Hypothalamus (tissue), 51 donors: ENCODE results near the gene ADAMTSL2.

Experiments
- DNase-seq, 51 donors: peaks; one replicate each; lab custom pipeline; 2025; lab: John Stamatoyannopoulos, UW

ADAMTSL2 gene

GRCh38 chr9:133571896-133572595 is 37.5 kb downstream of the ADAMTSL2 start:
- DNase-seq, result no peak

GRCh38 chr9:133572821-133573361 is 38.4 kb downstream of the ADAMTSL2 start:
- peak in 48 of 51 donors; percentile 14 to 90 (median 68) for DNase-seq

DNA sequence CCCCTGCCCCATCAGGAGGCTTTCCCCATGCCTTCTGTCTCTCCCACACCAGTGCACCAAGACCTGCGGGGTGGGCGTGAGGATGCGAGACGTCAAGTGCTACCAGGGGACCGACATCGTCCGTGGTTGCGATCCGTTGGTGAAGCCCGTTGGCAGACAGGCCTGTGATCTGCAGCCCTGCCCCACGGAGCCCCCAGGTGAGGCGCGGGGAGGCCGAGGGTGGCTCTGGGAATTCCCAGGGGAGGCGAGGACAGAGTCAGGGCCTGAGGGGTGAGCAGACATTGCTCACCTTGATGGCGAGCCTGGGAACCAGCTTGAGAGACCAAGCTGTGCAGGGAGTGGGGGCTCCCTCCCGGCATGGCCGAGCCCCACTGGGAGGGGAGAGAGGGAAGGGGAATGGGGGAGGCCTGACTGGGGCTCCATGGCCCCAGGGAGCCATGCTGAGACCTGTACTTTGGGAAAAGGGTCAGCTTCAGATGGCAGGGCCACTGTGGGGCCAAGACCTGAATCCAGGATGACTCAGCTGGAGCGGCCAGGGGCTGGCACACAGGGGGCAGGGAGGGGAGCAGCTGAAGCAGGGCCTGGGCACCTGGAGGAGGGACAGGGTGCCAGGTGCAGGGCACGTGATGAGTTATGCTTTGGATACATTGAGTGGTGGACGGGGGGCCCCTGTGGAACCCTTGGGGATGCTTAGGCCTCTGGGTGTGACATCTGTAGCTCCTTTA is 39.4 kb downstream of the ADAMTSL2 start:
- DNase-seq, result no peak

GRCh38 chr9:133574771-133575170 is 40.3 kb downstream of the ADAMTSL2 start:
- DNase-seq, result no peak

- no peak for DNase-seq
Observed at GRCh38 chr9:133575186-133576030, 40.9 kb downstream of the ADAMTSL2 start.

GRCh38 chr9:133576031-133576874 is 41.7 kb downstream of the ADAMTSL2 start:
- DNase-seq, result no peak

DNA sequence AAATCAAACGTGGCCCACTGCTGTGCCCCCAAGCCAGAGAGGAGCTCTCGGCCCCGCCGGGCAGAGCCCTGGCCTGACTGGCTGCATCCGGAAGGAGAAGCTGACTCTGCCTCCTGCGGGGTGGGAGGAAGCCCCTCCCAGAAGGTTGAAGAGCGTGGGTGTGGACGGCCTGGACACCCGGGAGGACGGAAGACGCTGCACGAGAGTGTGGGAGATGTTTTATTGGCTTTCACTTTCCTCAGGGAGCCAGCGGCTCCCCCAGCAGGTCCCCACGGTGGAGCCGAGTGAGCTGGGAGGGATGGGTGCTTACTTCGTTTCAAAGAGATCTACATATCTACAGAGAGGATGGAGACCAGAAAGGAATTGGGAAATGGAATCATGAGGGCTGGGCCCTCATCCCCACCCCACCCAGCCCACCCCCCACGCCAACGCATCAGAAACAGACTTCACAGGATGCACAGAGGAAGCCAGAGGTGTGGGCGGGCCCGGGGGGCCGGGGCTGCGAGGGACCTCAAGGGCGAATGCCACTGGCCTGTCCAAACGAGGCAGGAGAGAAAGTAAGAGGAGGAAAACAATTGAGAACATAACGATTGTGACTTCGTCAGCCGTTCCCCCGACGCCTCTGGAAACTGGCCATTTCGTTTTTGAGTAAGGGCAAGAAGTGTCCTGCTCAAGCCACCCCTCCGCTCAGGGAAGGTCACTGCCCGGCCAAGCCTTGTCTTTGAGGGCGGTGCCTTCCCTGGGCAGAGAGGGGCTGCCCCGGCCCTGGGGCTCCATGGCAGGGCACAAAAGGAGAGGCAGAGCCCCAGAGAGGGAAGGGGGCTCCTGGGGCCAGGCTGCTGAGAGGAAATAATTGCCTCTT is 42.6 kb downstream of the ADAMTSL2 start:
- no peak for DNase-seq

GRCh38 chr9:133577737-133578112 is 43.2 kb downstream of the ADAMTSL2 start:
- DNase-seq, result no peak

- no peak for DNase-seq
Observed at GRCh38 chr9:133578524-133579441, 44.3 kb downstream of the ADAMTSL2 start.

- DNase-seq, result peak in 1 of 51 donors; percentile 56
Observed at GRCh38 chr9:133579601-133580418, 45.3 kb downstream of the ADAMTSL2 start.

GRCh38 chr9:133580419-133580738 is 45.9 kb downstream of the ADAMTSL2 start:
- peak in 1 of 51 donors; percentile 56 for DNase-seq

- no peak for DNase-seq
Observed at GRCh38 chr9:133581011-133581410, 46.5 kb downstream of the ADAMTSL2 start.

GRCh38 chr9:133581513-133582343 is 47.2 kb downstream of the ADAMTSL2 start:
- DNase-seq, result peak in 2 of 51 donors; percentile 18 to 30

- no peak for DNase-seq
Observed at GRCh38 chr9:133582501-133583045, 48.1 kb downstream of the ADAMTSL2 start.

GRCh38 chr9:133583111-133583510 is 48.6 kb downstream of the ADAMTSL2 start:
- no peak for DNase-seq

DNA sequence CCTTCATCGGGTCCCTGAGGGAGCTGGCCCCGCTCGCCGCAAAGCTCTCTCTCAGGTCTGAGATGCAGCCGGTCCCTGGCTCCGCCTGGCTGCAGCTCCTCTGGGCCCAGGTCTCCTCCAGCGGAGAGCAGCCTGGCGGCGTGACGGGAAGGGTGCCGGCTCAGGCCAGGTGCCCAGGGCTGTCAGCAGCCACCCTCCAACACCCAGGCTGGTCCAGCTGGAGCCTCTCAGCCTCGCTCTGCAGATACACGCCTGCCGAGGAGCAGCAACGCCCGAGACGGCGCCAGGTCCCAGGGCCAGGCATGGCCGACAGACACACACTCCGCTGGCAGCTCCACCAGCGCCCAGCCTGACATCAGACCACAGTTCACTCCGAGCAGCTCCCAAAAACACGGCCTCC is 49.1 kb downstream of the ADAMTSL2 start:
- DNase-seq, result no peak
